LNCAP (cell line): ENCODE results near the gene RIOX2.

Experiments used
- TF ChIP-seq, protein P1 (sequence below): fragments of 450-650 bp; IDR thresholded peaks from 2 replicates; pipeline ENCODE4 v1.5.1; 2017; ENCODE audit warnings: mild to moderate bottlenecking

RIOX2 gene

DNA sequence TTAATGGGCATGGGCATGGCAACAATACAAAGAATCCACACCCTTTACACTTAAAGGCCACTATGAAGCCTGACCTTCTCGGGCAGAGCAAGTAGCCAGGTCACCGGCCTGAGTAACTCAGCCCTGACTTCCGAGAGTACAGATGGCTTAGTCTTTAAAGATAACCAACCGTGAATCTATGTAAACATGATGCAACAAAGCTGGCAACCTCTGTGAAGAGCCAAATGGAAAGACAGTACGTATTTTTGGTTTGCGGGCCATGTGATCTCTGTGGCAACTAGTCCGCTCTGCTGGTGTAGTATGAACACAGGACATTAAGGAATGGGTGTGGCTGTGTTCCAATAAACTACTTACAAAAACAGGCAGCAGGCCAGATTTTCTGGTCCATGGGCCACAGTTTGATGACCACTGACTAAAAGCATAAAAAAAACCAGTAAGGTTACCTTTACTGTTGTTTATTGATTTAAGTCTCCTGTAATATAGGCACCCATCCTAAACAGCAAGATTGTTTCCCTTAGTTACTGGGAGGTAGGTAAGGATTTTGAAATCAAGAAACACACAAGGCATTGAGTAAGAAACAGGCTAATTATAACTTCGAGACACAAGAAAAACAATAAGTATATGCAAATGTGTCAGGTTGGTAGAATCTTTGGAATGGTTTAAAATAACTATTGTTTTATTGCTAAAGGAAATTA is 14.5 kb downstream of the RIOX2 start:
- TF ChIP-seq, protein P1, sequence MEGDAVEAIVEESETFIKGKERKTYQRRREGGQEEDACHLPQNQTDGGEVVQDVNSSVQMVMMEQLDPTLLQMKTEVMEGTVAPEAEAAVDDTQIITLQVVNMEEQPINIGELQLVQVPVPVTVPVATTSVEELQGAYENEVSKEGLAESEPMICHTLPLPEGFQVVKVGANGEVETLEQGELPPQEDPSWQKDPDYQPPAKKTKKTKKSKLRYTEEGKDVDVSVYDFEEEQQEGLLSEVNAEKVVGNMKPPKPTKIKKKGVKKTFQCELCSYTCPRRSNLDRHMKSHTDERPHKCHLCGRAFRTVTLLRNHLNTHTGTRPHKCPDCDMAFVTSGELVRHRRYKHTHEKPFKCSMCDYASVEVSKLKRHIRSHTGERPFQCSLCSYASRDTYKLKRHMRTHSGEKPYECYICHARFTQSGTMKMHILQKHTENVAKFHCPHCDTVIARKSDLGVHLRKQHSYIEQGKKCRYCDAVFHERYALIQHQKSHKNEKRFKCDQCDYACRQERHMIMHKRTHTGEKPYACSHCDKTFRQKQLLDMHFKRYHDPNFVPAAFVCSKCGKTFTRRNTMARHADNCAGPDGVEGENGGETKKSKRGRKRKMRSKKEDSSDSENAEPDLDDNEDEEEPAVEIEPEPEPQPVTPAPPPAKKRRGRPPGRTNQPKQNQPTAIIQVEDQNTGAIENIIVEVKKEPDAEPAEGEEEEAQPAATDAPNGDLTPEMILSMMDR: no peak

DNA sequence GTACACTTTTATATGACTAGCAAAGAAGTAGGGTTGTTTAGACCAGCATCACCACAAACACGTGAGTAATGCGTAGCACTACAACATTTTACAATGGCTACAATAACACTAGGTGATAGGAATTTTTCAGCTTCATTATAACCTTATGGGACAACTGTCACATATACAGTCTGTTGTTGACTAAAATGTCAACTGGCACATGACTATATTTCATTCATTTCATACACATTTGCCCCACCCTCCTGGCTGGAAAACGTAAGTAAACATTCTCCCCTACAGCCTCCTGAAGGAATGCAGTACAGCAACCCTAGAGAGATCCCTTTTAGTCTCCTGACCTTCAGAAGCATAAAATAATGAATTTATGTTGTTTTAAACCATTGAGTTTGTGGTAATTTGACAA is 16.2 kb downstream of the RIOX2 start:
- TF ChIP-seq, protein P1: no peak

DNA sequence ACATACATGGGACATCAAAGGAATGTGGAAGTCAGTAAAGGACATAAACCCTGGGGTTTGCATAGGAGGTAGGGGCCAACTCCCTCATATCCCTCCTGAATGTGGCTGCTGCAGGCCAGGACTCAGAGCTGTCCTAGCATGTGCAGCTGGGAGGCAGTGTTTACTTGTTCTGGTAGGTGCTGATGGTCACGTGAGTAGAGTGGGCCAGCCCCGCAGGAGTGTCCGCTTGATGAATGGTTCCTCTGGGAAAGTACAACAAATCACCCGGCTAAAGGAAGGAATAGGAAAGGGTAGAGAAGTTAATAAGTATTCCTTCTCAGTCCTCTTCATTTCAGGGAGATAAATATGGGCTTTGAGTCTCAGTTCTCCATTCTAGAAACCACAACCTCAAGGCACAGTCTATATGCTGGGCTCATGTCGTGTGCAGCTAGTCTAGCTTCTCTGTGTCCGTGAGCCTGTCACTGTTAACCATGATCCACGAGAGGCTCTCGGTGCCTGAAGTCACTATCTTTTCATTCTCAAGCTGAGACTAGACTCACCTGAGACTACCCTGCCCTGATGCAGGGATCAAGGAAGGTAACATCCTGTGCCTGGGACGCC is 17.9 kb downstream of the RIOX2 start:
- TF ChIP-seq, protein P1: no peak

DNA sequence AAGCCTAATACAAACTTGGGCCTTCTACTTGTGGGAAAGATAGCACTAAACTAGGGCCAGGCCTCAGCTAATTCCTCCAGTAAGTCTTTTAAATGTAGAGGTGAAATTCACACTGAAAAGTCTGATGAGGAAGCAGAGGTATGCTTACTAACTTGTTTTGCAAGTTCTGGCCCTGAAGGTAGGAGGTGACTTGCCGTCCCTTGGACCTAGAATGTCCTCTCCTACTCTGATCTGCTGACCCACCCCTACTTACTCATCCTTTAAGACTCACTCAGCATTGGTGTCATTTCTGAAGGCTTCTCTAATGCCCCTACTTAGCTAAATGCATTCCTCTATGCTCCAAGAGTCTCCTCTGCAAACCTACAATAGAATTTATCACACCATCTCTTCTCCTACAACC is 19.4 kb downstream of the RIOX2 start:
- TF ChIP-seq, protein P1: no peak

DNA sequence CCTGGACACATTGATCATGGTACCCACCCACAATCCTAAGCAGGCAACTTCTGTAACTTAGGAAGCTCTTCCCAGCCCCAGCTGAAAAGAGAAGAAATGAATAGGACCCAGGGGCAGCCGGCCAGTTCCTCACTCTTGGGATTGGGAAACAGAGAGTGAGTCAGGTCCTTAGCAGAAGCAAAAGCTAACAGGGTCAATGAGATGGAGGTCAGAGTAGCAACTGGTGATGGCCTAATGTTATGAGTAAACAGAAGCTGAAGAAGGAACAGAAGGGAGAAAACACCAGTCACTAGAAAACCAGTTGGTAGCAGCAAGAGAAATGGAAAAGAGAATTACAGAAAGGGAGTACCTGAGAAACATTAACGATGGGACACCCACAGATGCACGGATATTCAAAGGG is 20.0 kb downstream of the RIOX2 start:
- TF ChIP-seq, protein P1: no peak

DNA sequence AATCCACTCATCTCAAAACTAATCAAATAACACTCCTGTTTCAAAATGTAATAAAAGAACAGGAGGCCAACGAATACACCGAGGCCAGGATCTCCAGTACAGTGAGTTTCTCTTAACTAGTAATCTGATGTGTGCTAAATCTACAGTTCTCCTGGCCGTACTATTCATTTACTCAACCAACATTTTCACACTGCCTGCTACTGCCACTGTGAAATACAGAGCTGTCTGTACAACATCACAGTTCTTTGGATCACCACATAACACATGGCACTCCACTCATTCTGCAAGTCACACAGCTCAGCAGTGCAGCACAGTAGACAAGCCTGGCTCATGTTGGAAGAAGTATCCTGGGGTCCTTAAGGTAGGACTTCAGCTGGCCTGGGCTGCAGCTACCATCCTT is 21.9 kb downstream of the RIOX2 start:
- TF ChIP-seq, protein P1: no peak

DNA sequence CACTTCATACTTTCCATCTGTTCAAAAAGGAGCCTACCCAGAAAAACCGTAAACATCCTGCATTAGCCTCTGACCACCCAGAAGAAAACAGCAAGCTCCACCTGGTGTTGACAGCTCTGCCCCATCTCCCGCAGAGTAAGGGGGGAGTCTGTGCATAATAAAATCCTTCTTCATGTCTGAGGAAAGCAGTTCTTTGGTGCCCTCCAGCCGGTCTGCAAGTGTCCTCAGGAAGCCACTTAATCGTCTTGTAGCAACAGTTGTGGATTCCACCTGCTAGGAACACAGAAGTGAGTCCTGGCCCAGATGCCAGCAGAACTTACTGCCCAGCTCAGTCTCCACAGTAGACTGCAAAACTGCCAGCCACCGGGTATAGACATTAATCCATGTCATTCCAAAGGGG is 22.5 kb downstream of the RIOX2 start:
- TF ChIP-seq, protein P1: no peak
